ENCODE results near the gene SSNA1.

The SSNA1 gene

GRCh38 chr9:137204731-137205125 lies 16.3 kb downstream of the SSNA1 start:
- TF ChIP-seq POLR2AphosphoS5 (IDR thresholded peaks at IDR 0.05; ENCODE audit: borderline replicate concordance, low read depth, low read length) (no peak), EZH2 (IDR thresholded peaks at IDR 0.05) (no peak), FOXP2 (optimal IDR thresholded peaks at IDR 0.05; ENCODE audit: control extremely low read depth, extremely low read length, insufficient read depth) (no peak)
- H3K9ac ChIP-seq (ENCODE audit: insufficient read length), result peak overlapping the region; percentile 90
- H3K9me3 ChIP-seq (ENCODE audit: low read depth, low read length), result no peaks in the 10 kb centered on the region
- DNase-seq (ENCODE audit: low read depth, low spot score), result no peak
- peak overlapping the region; percentile 92 for H3K4me3 ChIP-seq
- H3K27ac ChIP-seq, result no peak overlapping the region
- H3K36me3 ChIP-seq (ENCODE audit: insufficient read depth, low read length), result no peaks in the 10 kb centered on the region

DNA sequence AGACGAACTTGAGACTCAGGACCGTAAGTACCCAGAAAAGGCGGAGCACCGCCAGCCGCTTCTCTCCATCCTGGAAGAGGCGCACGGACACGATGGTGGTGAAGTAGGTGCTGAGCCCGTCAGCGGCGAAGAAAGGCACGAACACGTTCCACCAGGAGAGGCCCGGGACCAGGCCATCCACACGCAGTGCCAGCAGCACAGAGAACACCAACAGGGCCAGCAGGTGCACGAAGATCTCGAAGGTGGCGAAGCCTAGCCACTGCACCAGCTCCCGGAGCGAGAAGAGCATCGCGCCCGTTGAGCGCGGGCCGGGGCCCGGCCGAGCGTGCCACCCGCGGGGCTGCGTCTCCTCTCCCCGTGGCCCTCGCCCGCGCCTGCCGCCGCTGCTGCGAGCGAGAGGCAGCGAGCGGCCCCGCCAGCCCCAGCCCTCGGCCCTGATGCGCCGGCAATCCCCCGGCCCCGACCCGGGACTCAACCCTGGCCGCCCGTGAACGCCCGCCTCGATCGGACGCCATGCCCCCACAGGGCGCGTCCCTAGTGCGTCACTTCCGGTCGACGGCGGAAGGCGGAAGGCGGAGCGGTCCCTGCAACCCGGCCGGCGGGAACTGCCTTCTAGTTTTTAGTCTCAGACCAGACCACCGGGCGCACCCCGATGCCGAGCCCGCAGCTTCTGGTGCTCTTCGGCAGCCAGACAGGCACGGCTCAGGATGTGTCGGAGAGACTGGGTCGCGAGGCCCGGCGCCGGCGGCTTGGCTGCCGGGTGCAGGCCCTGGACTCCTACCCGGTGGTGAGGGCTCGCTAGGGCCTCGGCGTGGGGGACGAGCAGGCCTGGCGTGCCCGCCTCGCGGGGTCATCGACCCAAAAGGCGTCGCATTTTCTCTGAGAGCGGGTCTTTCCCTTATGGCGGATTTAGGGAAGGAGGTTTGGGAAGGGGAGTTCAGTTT lies 16.9 kb downstream of the SSNA1 start, which contains the start of the genes NDOR1 and TMEM203:
TSS of gene NDOR1 (plus strand) at position 575 of the 944 bp plus-strand sequence. CDS start at position 653, 78 bp downstream.
TSS of gene TMEM203 (minus strand) at position 523 of the 944 bp plus-strand sequence. CDS start at position 289, 234 bp downstream.
- Histone ChIP-seq H3K27ac (peak within 1 kb of the TSS; percentile 70; the same call in 1 of the 2 replicates), H3K36me3 (ENCODE audit: insufficient read depth, low read length) (no peaks in the 10 kb centered on the region), H3K9me3 (ENCODE audit: low read depth, low read length) (no peaks in the 10 kb centered on the region), H3K9ac (ENCODE audit: insufficient read length) (peak within 1 kb of the TSS; percentile 90), H3K4me3 (peak within 1 kb of the TSS; percentile 92)
- TF ChIP-seq POLR2AphosphoS5 (IDR thresholded peaks at IDR 0.05; ENCODE audit: borderline replicate concordance, low read depth, low read length) (peak; percentile 91), FOXP2 (optimal IDR thresholded peaks at IDR 0.05; ENCODE audit: control extremely low read depth, extremely low read length, insufficient read depth) (no peak)
- no peak for DNase-seq (ENCODE audit: low read depth, low spot score)

GRCh38 chr9:137206602-137207001 lies 18.1 kb downstream of the SSNA1 start:
- peak overlapping the region; percentile 92 for H3K4me3 ChIP-seq
- TF ChIP-seq POLR2AphosphoS5 (IDR thresholded peaks at IDR 0.05; ENCODE audit: borderline replicate concordance, low read depth, low read length), result no peak
- TF ChIP-seq EZH2 (IDR thresholded peaks at IDR 0.05), result no peak
- no peak for TF ChIP-seq FOXP2 (optimal IDR thresholded peaks at IDR 0.05; ENCODE audit: control extremely low read depth, extremely low read length, insufficient read depth)
- DNase-seq (ENCODE audit: low read depth, low spot score), result no peak
- no peaks in the 10 kb centered on the region for H3K36me3 ChIP-seq (ENCODE audit: insufficient read depth, low read length)
- no peaks in the 10 kb centered on the region for H3K9me3 ChIP-seq (ENCODE audit: low read depth, low read length)
- peak overlapping the region; percentile 90 for H3K9ac ChIP-seq (ENCODE audit: insufficient read length)
- H3K27ac ChIP-seq, result no peak overlapping the region

- DNase-seq (ENCODE audit: low read depth, low spot score), result no peak
- Histone ChIP-seq H3K27ac (no peak overlapping the region), H3K9me3 (ENCODE audit: low read depth, low read length) (no peaks in the 10 kb centered on the region), H3K4me3 (no peak overlapping the region), H3K36me3 (ENCODE audit: insufficient read depth, low read length) (no peaks in the 10 kb centered on the region), H3K9ac (ENCODE audit: insufficient read length) (no peak overlapping the region)
- TF ChIP-seq EZH2 (IDR thresholded peaks at IDR 0.05) (no peak), POLR2AphosphoS5 (IDR thresholded peaks at IDR 0.05; ENCODE audit: borderline replicate concordance, low read depth, low read length) (0 out of 2 replicates have a peak, but pooled peaks have one; percentile 9), FOXP2 (optimal IDR thresholded peaks at IDR 0.05; ENCODE audit: control extremely low read depth, extremely low read length, insufficient read depth) (no peak)
These were observed 23.1 kb downstream of the SSNA1 start for GRCh38 chr9:137211532-137211931.

- 0 out of 2 replicates have a peak, but pooled peaks have one; percentile 5 for TF ChIP-seq POLR2AphosphoS5 (IDR thresholded peaks at IDR 0.05; ENCODE audit: borderline replicate concordance, low read depth, low read length)
- TF ChIP-seq EZH2 (IDR thresholded peaks at IDR 0.05), result no peak
- Histone ChIP-seq H3K27ac (no peak overlapping the region), H3K9ac (ENCODE audit: insufficient read length) (no peak overlapping the region), H3K36me3 (ENCODE audit: insufficient read depth, low read length) (no peaks in the 10 kb centered on the region), H3K9me3 (ENCODE audit: low read depth, low read length) (no peaks in the 10 kb centered on the region), H3K4me3 (no peak overlapping the region)
- DNase-seq (ENCODE audit: low read depth, low spot score), result no peak
These were observed 24.0 kb downstream of the SSNA1 start for GRCh38 chr9:137212520-137212919.

- H3K27ac ChIP-seq, result no peak overlapping the region
- H3K36me3 ChIP-seq (ENCODE audit: insufficient read depth, low read length), result no peaks in the 10 kb centered on the region
- no peak for TF ChIP-seq EZH2 (IDR thresholded peaks at IDR 0.05)
- no peak for TF ChIP-seq POLR2AphosphoS5 (IDR thresholded peaks at IDR 0.05; ENCODE audit: borderline replicate concordance, low read depth, low read length)
- TF ChIP-seq FOXP2 (optimal IDR thresholded peaks at IDR 0.05; ENCODE audit: control extremely low read depth, extremely low read length, insufficient read depth), result no peak
- no peak overlapping the region for H3K9ac ChIP-seq (ENCODE audit: insufficient read length)
- no peak overlapping the region for H3K4me3 ChIP-seq
- no peaks in the 10 kb centered on the region for H3K9me3 ChIP-seq (ENCODE audit: low read depth, low read length)
- DNase-seq (ENCODE audit: low read depth, low spot score), result no peak
These were observed 24.9 kb downstream of the SSNA1 start for GRCh38 chr9:137213160-137214060.

DNA sequence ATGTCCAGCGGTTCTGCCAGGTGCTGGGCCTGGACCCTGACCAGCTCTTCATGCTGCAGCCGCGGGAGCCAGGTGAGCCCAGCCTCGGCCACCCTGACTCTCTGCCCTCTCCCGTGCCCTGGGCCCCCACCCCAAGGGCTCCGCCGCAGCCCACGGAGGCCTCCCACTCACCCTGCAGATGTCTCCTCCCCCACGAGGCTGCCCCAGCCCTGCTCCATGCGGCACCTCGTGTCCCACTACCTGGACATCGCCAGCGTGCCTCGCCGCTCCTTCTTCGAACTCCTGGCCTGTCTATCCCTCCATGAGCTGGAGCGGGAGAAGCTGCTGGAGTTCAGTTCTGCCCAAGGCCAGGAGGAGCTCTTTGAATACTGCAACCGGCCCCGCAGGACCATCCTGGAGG lies 26.1 kb downstream of the SSNA1 start:
- no peaks in the 10 kb centered on the region for H3K36me3 ChIP-seq (ENCODE audit: insufficient read depth, low read length)
- H3K9ac ChIP-seq (ENCODE audit: insufficient read length), result no peak overlapping the region
- H3K4me3 ChIP-seq, result no peak overlapping the region
- TF ChIP-seq POLR2AphosphoS5 (IDR thresholded peaks at IDR 0.05; ENCODE audit: borderline replicate concordance, low read depth, low read length), result no peak
- TF ChIP-seq EZH2 (IDR thresholded peaks at IDR 0.05), result no peak
- TF ChIP-seq FOXP2 (optimal IDR thresholded peaks at IDR 0.05; ENCODE audit: control extremely low read depth, extremely low read length, insufficient read depth), result no peak
- H3K9me3 ChIP-seq (ENCODE audit: low read depth, low read length), result no peaks in the 10 kb centered on the region
- DNase-seq (ENCODE audit: low read depth, low spot score), result no peak
- H3K27ac ChIP-seq, result no peak overlapping the region
